HCT116 (cell line): ENCODE results near the gene EYA4. TPM values are rescaled to one million over a fixed set of nuclear protein-coding genes. Genes with fewer than 3 reads are reported as not detected.

ENCODE experiments used
- ATAC-seq: fragments of 200-7000 bp; cut with Tn5 transposase; 2 replicates; pipeline ENCODE4 v1.9.1; 2020; ENCODE audit warnings: mild to moderate bottlenecking, moderate library complexity
- BruUV-seq: library from RNA; stranded (reverse); fragments of 400-500 nt; replicated peaks from 2 replicates; lab custom pipeline; 2021; lab: Mats Ljungman, UMichigan
- CTCF ChIA-PET: fragments of 300-600 bp; sonication (Branson Sonifier 250); formaldehyde crosslinking; loops from one replicate; lab custom pipeline; 2021; ENCODE audit warnings: antibody characterized with exemption; lab: Charles Lee
- POLR2A ChIA-PET: fragments of 300-600, 350-600 bp; sonication (Branson Sonifier 250); formaldehyde crosslinking; loops from one replicate; lab custom pipeline; 2021; ENCODE audit warnings: antibody characterized with exemption; lab: Charles Lee
- RAD21 ChIA-PET, 2 experiments: fragments of 300-600 bp; sonication (Branson Sonifier 250); formaldehyde crosslinking; loops; one replicate each; lab custom pipeline; 2023; ENCODE audit warnings: low total read pairs in 2 of 2; ENCODE audit not compliant: uncharacterized antibody in 2 of 2, unreplicated experiment in 2 of 2, low non-redundant PET in 1 of 2; lab: Charles Lee
- DNase-seq: peaks from one replicate; pipeline ENCODE4 v3.0.0-alpha.2; 2010; ENCODE audit warnings: low read depth, low spot score
- H2AFZ ChIP-seq: fragments of 200-600 bp; shearing (Covaris generic), sonication (generic); 2 replicates; pipeline ENCODE4 v1.6.1; 2017; ENCODE audit warnings: low read depth, mixed run types, mixed read lengths, antibody characterized with exemption, low read length; ENCODE audit not compliant: poor library complexity, severe bottlenecking
- H3K27ac ChIP-seq: 2 replicates; pipeline ENCODE4 v1.5.1; 2012; ENCODE audit warnings: low read depth, low read length
- H3K27me3 ChIP-seq: fragments of 200-600 bp; sonication (generic); 2 replicates; pipeline ENCODE4 v1.6.1; 2016; ENCODE audit warnings: mixed run types, low read length, mixed read lengths; ENCODE audit not compliant: insufficient read depth
- H3K36me3 ChIP-seq, 2 experiments: fragments of 200-500 bp in 1 of 2; fragments of 200-600 bp in 1 of 2; sonication (Bioruptor generic) in 1 of 2; sonication (generic) in 1 of 2; 2 replicates each; pipeline versions ENCODE4 v1.5.1 to v1.6.1; 2014 to 2016; ENCODE audit warnings: low read length in 2 of 2, inconsistent platforms in 1 of 2, mixed read lengths in 1 of 2, mixed run types in 1 of 2; ENCODE audit not compliant: insufficient read depth in 2 of 2, control insufficient read depth in 1 of 2
- H3K4me1 ChIP-seq, 2 experiments: fragments of 200-600 bp in 1 of 2; sonication (generic) in 1 of 2; 2 replicates each; pipeline versions ENCODE4 v1.5.1 to v1.6.1; 2012 to 2017; ENCODE audit warnings: low read length in 2 of 2, inconsistent platforms in 1 of 2, mild to moderate bottlenecking in 1 of 2, mixed read lengths in 1 of 2, mixed run types in 1 of 2, moderate library complexity in 1 of 2; ENCODE audit not compliant: insufficient read depth in 2 of 2, control insufficient read depth in 1 of 2
- H3K4me2 ChIP-seq: fragments of 200-600 bp; sonication (generic); 2 replicates; pipeline ENCODE4 v1.6.1; 2017; ENCODE audit warnings: mixed run types, low read length, mixed read lengths
- H3K4me3 ChIP-seq, 2 experiments: fragments of 200-600 bp in 1 of 2; sonication (generic) in 1 of 2; replicated peaks in 1 of 2; 2 replicates each; pipeline ENCODE4 v1.5.1; 2011 to 2016; ENCODE audit warnings: low read length in 2 of 2, control low read depth in 1 of 2, low read depth in 1 of 2, mild to moderate bottlenecking in 1 of 2, mixed read lengths in 1 of 2, mixed run types in 1 of 2
- H3K79me2 ChIP-seq: fragments of 200-600 bp; sonication (generic); 2 replicates; pipeline ENCODE4 v1.6.1; 2017; ENCODE audit warnings: mild to moderate bottlenecking, mixed run types, low read length, moderate library complexity, mixed read lengths; ENCODE audit not compliant: insufficient read depth
- H3K9ac ChIP-seq: fragments of 200-600 bp; sonication (generic); 2 replicates; pipeline ENCODE4 v1.6.1; 2016; ENCODE audit warnings: low read length, mixed read lengths
- H3K9me2 ChIP-seq: fragments of 200-600 bp; sonication (generic), shearing (Covaris generic); 2 replicates; pipeline ENCODE4 v1.6.1; 2017; ENCODE audit warnings: mixed run types, mild to moderate bottlenecking, moderate library complexity; ENCODE audit not compliant: insufficient read depth
- H3K9me3 ChIP-seq, 2 experiments: fragments of 200-500 bp in 1 of 2; fragments of 200-600 bp in 1 of 2; sonication (Bioruptor generic) in 1 of 2; sonication (generic) in 1 of 2; 2 replicates each; pipeline ENCODE4 v1.6.1; 2014 to 2017; ENCODE audit warnings: low read length in 2 of 2, mixed read lengths in 2 of 2, inconsistent platforms in 1 of 2, low read depth in 1 of 2, mild to moderate bottlenecking in 1 of 2, mixed run types in 1 of 2, moderate library complexity in 1 of 2; ENCODE audit not compliant: control insufficient read depth in 1 of 2, insufficient read depth in 1 of 2
- H4K20me1 ChIP-seq: fragments of 200-600 bp; sonication (generic), shearing (Covaris generic); 2 replicates; pipeline ENCODE4 v1.6.1; 2017; ENCODE audit warnings: mixed run types, mild to moderate bottlenecking, moderate library complexity; ENCODE audit not compliant: insufficient read depth
- CBX3 ChIP-seq: IDR thresholded peaks from 2 replicates; pipeline ENCODE4 v1.6.1; 2012; ENCODE audit warnings: low read depth
- CEBPB ChIP-seq: IDR thresholded peaks from 2 replicates; pipeline ENCODE4 v1.6.1; 2012; ENCODE audit warnings: low read depth
- EGR1 ChIP-seq: IDR thresholded peaks from 2 replicates; pipeline ENCODE4 v1.6.1; 2012; ENCODE audit warnings: low read depth
- ELF1 ChIP-seq: IDR thresholded peaks from 2 replicates; pipeline ENCODE4 v1.6.1; 2012; ENCODE audit warnings: low read depth, borderline replicate concordance
- EZH2phosphoT487 ChIP-seq: fragments of 200-600 bp; IDR thresholded peaks from 2 replicates; pipeline ENCODE4 v1.6.1; 2018; ENCODE audit warnings: antibody characterized with exemption, borderline replicate concordance
- FOSL1 ChIP-seq: IDR thresholded peaks from 2 replicates; pipeline ENCODE4 v1.6.1; 2012; ENCODE audit warnings: low read depth
- JUND ChIP-seq: IDR thresholded peaks from 2 replicates; pipeline ENCODE4 v1.6.1; 2012
- POLR2A ChIP-seq: IDR thresholded peaks from 2 replicates; pipeline ENCODE4 v1.7.0; 2011; ENCODE audit warnings: borderline replicate concordance; ENCODE audit not compliant: insufficient read depth, insufficient read length; ENCODE audit errors: extremely low read depth
- POLR2AphosphoS5 ChIP-seq: IDR thresholded peaks from 2 replicates; pipeline ENCODE4 v1.6.1; 2011; ENCODE audit warnings: mild to moderate bottlenecking, low read depth, low read length, moderate library complexity
- RAD21 ChIP-seq: IDR thresholded peaks from 2 replicates; pipeline ENCODE4 v1.6.1; 2012; ENCODE audit warnings: low read depth, mild to moderate bottlenecking
- SIN3A ChIP-seq: IDR thresholded peaks from 2 replicates; pipeline ENCODE4 v1.6.1; 2012; ENCODE audit warnings: low read depth
- SRF ChIP-seq: IDR thresholded peaks from 2 replicates; pipeline ENCODE4 v1.6.1; 2012; ENCODE audit warnings: low read depth
- TCF7L2 ChIP-seq: IDR thresholded peaks from 2 replicates; pipeline ENCODE4 v1.7.0; 2011; ENCODE audit warnings: borderline replicate concordance, inconsistent platforms; ENCODE audit not compliant: insufficient read depth, insufficient read length; ENCODE audit errors: extremely low read depth
- ZNF274 ChIP-seq: fragments of 200-500 bp; sonication (Bioruptor generic); IDR thresholded peaks from 2 replicates; pipeline ENCODE4 v1.6.1; 2014; ENCODE audit warnings: mild to moderate bottlenecking, low read depth, low read length, inconsistent platforms
- intact Hi-C: fragments of 100-400 bp; cut with micrococcal nuclease; formaldehyde crosslinking; loops from 2 replicates; pipeline ENCODE4 v1.10.0; 2022
- total RNA-seq: library from RNA; stranded (reverse); gene quantifications from one replicate; pipeline ENCODE4 v1.2.1, GENCODE V29; 2021; ENCODE audit not compliant: unreplicated experiment
- TF ChIP-seq, protein P1 (sequence below): IDR thresholded peaks from 2 replicates; pipeline ENCODE4 v1.6.1; 2012
- TF ChIP-seq, protein P2 (sequence below): IDR thresholded peaks from 2 replicates; pipeline ENCODE4 v1.6.1; 2012
- TF ChIP-seq, protein P3 (sequence below): IDR thresholded peaks from 2 replicates; pipeline ENCODE4 v1.6.1; 2012; ENCODE audit warnings: low read depth
- TF ChIP-seq, protein P4 (sequence below): IDR thresholded peaks from 2 replicates; pipeline ENCODE4 v1.6.1; 2011; ENCODE audit warnings: mild to moderate bottlenecking, low read length, moderate library complexity; ENCODE audit not compliant: insufficient replicate concordance; ENCODE audit errors: extremely low read depth
- TF ChIP-seq, protein P5 (sequence below), 3 experiments: fragments of 200-600 bp in 1 of 3; sonication (generic) in 1 of 3; IDR thresholded peaks in 2 of 3; conservative IDR thresholded peaks in 1 of 3; 2 replicates each; pipeline ENCODE4 v1.5.1; 2012 to 2017; ENCODE audit warnings: low read depth in 2 of 3, low read length in 2 of 3, antibody characterized with exemption in 1 of 3, borderline replicate concordance in 1 of 3, control low read depth in 1 of 3, mild to moderate bottlenecking in 1 of 3, mixed read lengths in 1 of 3, mixed run types in 1 of 3, moderate library complexity in 1 of 3; ENCODE audit not compliant: insufficient read depth in 1 of 3

Gene EYA4
- total RNA-seq, 1 experiment from 2014 or later, result not detected

DNA sequence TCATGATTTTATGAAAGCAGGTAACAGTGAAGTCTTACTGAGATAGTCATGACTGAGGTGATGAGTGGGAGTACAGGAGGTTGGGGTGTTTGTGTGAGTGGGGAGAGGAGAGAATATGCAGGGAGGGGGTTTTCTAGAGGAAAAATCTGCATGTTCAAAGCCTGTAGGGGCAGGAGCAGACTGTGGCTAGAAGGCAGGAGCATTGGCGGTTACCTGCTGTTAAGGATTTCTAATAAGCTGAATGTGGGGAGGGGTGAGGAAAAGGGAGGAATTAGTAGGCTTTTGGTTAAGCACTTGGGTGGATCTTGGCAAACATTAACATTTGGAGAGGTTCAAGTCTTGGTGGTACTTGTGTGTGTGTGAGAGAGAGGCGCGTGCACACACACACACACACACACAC is 70.8 kb downstream of the EYA4 start:
- H3K9me2 ChIP-seq, result no peaks in the 10 kb centered on the region; the same call in 1 of the 2 replicates
- TF ChIP-seq EGR1, result no peak
- TF ChIP-seq CEBPB, result no peak
- TF ChIP-seq, protein P1, sequence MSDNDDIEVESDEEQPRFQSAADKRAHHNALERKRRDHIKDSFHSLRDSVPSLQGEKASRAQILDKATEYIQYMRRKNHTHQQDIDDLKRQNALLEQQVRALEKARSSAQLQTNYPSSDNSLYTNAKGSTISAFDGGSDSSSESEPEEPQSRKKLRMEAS, result no peak
- no peak for TF ChIP-seq EZH2phosphoT487
- TF ChIP-seq ELF1, result no peak
- TF ChIP-seq CBX3, result no peak
- no peak for TF ChIP-seq POLR2A
- TF ChIP-seq, protein P2, sequence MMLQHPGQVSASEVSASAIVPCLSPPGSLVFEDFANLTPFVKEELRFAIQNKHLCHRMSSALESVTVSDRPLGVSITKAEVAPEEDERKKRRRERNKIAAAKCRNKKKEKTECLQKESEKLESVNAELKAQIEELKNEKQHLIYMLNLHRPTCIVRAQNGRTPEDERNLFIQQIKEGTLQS, result no peak
- no peak for TF ChIP-seq TCF7L2
- no peak for TF ChIP-seq POLR2AphosphoS5
- no peak for TF ChIP-seq FOSL1
- TF ChIP-seq, protein P3, sequence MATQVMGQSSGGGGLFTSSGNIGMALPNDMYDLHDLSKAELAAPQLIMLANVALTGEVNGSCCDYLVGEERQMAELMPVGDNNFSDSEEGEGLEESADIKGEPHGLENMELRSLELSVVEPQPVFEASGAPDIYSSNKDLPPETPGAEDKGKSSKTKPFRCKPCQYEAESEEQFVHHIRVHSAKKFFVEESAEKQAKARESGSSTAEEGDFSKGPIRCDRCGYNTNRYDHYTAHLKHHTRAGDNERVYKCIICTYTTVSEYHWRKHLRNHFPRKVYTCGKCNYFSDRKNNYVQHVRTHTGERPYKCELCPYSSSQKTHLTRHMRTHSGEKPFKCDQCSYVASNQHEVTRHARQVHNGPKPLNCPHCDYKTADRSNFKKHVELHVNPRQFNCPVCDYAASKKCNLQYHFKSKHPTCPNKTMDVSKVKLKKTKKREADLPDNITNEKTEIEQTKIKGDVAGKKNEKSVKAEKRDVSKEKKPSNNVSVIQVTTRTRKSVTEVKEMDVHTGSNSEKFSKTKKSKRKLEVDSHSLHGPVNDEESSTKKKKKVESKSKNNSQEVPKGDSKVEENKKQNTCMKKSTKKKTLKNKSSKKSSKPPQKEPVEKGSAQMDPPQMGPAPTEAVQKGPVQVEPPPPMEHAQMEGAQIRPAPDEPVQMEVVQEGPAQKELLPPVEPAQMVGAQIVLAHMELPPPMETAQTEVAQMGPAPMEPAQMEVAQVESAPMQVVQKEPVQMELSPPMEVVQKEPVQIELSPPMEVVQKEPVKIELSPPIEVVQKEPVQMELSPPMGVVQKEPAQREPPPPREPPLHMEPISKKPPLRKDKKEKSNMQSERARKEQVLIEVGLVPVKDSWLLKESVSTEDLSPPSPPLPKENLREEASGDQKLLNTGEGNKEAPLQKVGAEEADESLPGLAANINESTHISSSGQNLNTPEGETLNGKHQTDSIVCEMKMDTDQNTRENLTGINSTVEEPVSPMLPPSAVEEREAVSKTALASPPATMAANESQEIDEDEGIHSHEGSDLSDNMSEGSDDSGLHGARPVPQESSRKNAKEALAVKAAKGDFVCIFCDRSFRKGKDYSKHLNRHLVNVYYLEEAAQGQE, result no peak
- TF ChIP-seq SIN3A, result no peak
- TF ChIP-seq RAD21, result no peak
- no peak for TF ChIP-seq SRF
- TF ChIP-seq, protein P4, sequence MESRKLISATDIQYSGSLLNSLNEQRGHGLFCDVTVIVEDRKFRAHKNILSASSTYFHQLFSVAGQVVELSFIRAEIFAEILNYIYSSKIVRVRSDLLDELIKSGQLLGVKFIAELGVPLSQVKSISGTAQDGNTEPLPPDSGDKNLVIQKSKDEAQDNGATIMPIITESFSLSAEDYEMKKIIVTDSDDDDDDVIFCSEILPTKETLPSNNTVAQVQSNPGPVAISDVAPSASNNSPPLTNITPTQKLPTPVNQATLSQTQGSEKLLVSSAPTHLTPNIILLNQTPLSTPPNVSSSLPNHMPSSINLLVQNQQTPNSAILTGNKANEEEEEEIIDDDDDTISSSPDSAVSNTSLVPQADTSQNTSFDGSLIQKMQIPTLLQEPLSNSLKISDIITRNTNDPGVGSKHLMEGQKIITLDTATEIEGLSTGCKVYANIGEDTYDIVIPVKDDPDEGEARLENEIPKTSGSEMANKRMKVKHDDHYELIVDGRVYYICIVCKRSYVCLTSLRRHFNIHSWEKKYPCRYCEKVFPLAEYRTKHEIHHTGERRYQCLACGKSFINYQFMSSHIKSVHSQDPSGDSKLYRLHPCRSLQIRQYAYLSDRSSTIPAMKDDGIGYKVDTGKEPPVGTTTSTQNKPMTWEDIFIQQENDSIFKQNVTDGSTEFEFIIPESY, result no peak
- no peak for TF ChIP-seq ZNF274
- TF ChIP-seq, protein P5, sequence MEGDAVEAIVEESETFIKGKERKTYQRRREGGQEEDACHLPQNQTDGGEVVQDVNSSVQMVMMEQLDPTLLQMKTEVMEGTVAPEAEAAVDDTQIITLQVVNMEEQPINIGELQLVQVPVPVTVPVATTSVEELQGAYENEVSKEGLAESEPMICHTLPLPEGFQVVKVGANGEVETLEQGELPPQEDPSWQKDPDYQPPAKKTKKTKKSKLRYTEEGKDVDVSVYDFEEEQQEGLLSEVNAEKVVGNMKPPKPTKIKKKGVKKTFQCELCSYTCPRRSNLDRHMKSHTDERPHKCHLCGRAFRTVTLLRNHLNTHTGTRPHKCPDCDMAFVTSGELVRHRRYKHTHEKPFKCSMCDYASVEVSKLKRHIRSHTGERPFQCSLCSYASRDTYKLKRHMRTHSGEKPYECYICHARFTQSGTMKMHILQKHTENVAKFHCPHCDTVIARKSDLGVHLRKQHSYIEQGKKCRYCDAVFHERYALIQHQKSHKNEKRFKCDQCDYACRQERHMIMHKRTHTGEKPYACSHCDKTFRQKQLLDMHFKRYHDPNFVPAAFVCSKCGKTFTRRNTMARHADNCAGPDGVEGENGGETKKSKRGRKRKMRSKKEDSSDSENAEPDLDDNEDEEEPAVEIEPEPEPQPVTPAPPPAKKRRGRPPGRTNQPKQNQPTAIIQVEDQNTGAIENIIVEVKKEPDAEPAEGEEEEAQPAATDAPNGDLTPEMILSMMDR (IDR thresholded peaks at IDR 0.05 in 2 of 3, conservative IDR thresholded peaks at IDR 0.05 in 1 of 3; ENCODE audit: borderline replicate concordance in 1 of 3, insufficient read depth in 1 of 3, low read depth in 2 of 3, low read length in 2 of 3), result no peak
- no peak for TF ChIP-seq JUND
- TF ChIP-seq, all 23 proteins: peak for 0
- H3K9me3 ChIP-seq, result no peaks in the 10 kb centered on the region
- H3K9ac ChIP-seq, result no peak overlapping the region
- H3K4me3 ChIP-seq, result no peak overlapping the region
- H3K79me2 ChIP-seq, result no peaks in the 10 kb centered on the region
- H3K36me3 ChIP-seq, result no peaks in the 10 kb centered on the region
- H3K27me3 ChIP-seq, result peaks cover 9% of the 10 kb centered on the region; the same call in 1 of the 2 replicates
- no peak overlapping the region for H3K4me2 ChIP-seq
- H3K27ac ChIP-seq, result no peak overlapping the region
- no peak overlapping the region for H2AFZ ChIP-seq
- POLR2A ChIA-PET, result interaction anchor here (1.0 kb wide), 1 partner anchor 10 kb away, joined by 3 read pairs; no protein-coding TSS in a partner anchor
- RAD21 ChIA-PET, result no interaction called here
- intact Hi-C loops, result no loop called here
- H4K20me1 ChIP-seq, result no peaks in the 10 kb centered on the region
- DNase-seq (no peak), ATAC-seq (no peak)
- no TSS peak for BruUV-seq
- CTCF ChIA-PET, result no interaction called here
- no peaks in the 10 kb centered on the region for H3K4me1 ChIP-seq
